LHCN-M2 (cell line): ENCODE measurements around the gene MYCL. TPM values are rescaled to one million over a fixed set of nuclear protein-coding genes. Genes with fewer than 3 reads are reported as not detected.
A peak's percentile ranks its signal among the peaks of the same experiment; 100 is the strongest.

Experiments used
- DNase-seq: peaks from one replicate; pipeline ENCODE4 v3.0.0-alpha.2; 2012; ENCODE audit warnings: low read depth
- polyA plus RNA-seq: library from polyadenylated mRNA; unstranded; fragments of >200 nt; gene quantifications from one replicate; pipeline ENCODE4 v1.2.1, GENCODE V29; 2012; ENCODE audit warnings: missing spikeins
- total RNA-seq: library from RNA; depleted of rRNA; stranded (reverse); fragments of >200 nt; gene quantifications from 2 replicates; pipeline ENCODE4 v1.2.3, GENCODE V29; 2014; rRNA removed

MYCL gene, protein sequence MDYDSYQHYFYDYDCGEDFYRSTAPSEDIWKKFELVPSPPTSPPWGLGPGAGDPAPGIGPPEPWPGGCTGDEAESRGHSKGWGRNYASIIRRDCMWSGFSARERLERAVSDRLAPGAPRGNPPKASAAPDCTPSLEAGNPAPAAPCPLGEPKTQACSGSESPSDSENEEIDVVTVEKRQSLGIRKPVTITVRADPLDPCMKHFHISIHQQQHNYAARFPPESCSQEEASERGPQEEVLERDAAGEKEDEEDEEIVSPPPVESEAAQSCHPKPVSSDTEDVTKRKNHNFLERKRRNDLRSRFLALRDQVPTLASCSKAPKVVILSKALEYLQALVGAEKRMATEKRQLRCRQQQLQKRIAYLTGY
- 4.4 and 9.6 TPM in 2 replicates for total RNA-seq
- polyA plus RNA-seq, result 2.1 TPM

DNA sequence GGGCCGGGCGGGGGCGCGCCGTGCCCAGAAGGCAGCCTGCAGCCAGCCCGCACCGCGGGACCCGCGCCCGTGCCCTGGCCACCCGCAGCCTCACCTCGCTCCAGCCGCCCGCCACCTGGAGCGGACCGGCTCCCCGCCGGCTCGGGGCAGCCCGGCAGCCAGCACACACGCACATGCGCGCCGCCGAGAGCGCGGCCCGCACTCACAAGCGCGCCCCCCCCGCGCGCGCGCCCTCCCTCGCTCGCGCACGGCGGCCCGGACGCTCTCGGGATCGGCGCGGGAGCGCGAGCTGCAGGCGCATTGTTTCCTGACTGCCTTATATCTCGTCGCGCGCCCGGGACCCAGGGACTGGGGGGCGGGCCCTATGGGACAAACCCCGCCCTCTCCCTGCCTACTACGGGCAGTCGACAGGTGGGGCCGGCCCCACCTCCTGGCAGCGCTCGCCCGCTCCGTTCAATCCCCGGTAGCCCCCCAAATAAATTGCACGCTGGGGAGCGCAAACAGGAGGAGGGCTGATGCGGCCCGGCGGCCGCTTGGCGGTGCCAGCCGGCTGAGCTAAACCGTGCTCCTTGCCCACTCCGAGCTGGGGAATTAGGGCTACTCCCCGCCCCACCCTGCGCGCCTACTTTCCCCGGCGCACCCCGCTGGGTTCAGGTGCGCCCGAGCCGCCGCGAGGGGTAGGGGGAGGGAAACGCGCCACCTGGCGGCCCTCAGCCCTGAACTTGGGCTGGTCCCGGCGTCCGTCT is at the start of gene MYCL:
Gene MYCL, minus strand, starts transcription at position 204 of the 746 bp plus-strand sequence. CDS start 483 bp downstream, outside the sequence.
- peak; percentile 73 for DNase-seq

DNA sequence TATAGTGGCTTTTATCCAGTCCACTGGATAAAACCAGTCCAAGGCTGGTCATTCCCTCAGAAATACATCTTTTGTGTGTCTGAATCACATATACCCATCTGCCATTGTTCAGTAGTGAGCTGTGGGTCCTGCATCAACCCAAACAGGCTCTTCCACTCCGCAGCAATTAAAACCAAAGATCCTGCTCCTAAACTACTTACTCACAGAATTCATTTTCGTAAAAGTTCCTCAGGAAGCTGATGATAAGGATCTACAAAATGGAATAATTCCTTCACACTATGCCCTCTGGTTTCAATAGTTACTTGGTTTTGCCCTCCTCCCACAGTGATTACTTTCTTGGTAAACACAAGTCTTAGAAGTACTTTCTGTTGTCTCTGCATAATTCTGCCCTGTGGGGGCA is 48.2 kb upstream of the MYCL start:
- no peak for DNase-seq

DNA sequence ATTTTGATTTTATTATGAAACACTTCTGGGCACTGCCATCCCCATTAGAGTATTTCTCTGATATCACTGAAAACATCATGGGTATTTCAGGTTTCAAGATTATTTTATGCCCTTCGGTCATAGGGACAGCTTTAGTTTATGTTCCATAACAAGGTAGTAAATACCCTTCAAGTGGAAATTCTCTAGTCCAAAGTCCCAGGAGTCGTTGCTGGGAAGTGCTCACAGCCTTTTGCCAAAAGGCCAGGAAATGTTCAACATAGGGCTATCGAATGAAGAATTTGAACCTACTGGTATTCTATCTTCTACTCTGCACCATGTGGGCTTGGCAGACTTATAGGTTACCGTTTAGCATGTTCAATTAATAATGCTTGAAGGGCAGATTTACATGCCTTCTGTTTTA is 45.5 kb upstream of the MYCL start:
- DNase-seq, result no peak

- DNase-seq, result no peak
Observed at GRCh38 chr1:39946216-39946615, 44.5 kb upstream of the MYCL start.

DNA sequence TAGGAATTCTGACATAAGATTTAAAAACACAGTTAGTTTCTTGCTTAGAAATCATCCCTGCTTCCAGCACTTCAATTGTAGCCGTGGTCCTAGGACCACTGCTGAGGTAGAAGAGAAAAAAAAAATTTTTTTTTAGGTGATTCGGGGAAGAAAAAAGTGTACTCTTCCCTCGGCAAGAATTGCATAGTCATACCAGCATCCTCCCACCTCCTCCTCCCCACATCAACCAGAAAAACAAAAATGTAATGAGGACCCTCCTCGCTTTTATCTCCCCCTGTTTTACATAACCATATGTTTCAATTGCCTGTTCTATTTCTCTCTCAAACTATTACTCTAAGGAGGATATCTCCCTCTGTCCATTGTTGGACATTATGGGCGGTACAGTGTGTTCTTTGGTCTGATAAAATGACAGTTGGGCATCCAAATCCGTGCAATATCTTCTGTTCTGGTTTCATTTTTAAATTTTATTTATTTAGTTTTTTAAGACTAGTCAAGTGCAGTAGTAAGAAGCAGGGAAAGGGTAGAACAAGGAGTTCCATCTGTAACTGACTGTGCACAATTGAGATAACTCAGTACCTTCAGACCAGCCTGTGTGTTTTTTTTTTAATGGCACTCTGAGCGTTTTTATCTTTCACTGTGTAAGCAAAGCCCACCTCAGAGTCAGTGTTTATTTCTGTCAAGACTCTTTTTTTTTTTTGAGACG is 42.8 kb upstream of the MYCL start:
- DNase-seq, result no peak

- DNase-seq, result no peak
Observed at GRCh38 chr1:39943471-39944290, 42.0 kb upstream of the MYCL start.

GRCh38 chr1:39940980-39941871 is 39.5 kb upstream of the MYCL start:
- DNase-seq, result no peak

DNA sequence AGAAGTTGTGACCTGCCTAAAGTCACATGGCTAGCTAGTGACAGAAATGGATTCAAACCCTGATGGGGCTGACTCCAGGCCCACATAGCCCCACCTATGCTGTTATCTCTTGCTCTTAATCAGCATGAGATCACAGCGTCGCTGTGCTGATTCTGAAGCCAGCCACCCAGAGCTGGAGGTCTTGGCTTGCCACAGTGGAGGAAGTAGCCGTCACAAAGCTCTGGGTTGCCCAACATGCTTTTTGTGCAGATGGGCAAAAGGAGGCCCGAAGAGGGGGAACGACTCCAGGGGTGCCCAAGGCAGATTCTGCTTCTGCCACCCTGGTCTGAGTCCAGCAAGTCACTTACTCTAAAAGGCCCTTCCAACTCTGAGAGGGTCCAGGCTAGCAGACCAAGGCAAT is 38.5 kb upstream of the MYCL start:
- no peak for DNase-seq

- no peak for DNase-seq
Observed at GRCh38 chr1:39938856-39939255, 37.1 kb upstream of the MYCL start.

DNA sequence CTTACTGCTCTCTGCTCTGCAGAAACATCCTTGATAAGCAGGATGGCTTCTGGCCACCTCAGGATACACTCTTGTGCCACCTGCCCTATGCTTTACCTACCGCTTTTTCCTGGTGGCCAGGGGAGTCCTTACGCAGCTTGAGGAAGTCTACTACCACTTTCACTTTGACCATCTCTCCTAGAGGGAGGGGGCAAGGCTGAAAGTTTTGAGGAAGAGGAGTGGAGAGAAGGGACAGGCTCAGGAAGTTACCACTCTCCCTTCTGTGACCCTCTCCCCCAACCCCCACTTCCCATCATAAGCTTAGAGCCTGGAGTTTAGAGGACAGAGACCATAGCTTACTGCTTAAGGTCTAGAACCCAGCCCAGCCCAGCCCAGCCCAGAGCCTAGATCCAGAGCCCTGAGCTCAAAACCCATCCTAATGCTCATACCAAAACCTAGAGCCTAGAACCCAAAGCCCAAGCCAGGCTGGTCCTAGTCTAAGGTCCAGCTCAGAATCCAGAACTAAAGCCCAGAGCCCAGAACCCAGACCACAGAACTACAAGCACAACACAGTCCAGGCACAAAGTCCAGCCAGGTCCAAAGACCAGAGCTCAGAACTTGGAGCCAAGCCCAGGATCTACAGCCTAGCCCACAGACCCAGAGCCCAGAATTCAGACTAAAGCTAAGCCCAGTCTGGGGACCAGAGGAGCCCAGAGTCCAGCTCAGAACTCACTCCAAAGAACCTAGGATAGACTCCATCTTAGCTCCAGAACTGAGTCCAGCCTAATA is 35.2 kb upstream of the MYCL start:
- DNase-seq, result no peak

DNA sequence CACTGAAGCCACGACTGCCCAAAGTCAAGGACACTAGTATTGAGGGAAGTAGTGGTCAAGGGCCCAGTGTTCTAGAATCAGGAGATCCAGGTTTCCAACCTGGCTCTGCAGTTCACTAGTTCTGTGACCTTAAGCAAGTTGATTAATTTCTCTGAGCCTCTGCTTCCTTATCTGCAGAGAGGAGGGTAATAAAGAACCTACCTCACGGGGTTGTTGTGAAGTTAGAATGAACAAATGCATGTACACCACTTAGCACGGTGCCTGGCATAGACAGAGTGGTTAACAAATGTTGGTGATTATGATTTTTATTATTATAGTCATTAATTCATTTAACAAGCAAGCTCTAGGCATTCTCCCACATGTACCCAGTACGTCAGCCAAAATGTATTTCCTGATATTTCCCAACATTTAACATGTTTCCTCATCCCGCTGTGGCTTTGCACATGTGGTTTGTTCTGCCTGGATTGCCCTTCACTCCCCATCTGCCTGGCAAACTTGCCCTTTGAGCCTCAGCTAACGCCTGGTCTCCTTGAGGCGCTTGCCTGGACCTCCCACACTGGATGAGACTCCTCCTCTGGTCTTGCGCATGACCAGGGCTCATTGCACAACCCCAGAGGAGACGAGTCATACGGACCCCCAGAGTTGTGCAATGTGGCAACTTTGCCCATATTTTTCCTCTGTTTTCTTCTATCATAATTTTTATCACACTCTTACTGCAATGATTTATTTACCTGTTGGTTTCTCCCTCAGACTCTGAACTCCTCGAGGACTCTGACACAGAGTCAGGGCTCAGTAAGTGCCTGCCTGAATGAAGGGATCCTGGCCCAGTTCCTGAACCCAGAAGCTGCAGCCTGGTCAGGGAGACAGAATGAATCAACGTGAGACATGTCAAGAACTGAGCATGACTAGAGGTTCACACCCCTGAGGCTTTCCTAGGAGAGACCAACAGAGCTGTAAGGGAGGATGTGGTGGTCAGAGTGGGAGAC is 32.5 kb upstream of the MYCL start:
- DNase-seq, result peak; percentile 97

GRCh38 chr1:39928809-39929587 is 27.3 kb upstream of the MYCL start:
- DNase-seq, result no peak

DNA sequence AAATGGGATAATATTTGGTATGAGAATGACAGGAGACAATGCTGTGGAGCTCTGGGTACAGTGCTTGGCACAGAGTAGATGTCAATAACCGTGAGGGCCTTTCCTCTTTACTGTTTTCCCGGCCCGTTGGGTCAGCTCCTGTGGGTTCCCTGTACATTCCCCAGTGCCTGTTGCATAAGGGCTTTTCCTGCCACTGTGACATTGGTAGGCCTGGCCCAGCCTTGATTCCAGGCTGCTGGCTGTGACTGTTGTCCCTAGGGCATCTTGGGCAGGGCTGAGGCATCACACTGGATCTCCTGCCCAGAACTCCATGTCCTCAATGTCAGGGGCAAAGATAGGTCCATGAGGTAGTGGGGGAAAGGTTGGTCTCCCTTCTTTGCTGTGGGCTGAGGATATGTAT is 25.8 kb upstream of the MYCL start:
- peak; percentile 32 for DNase-seq

- DNase-seq, result no peak
Observed at GRCh38 chr1:39926820-39927219, 25.1 kb upstream of the MYCL start.

GRCh38 chr1:39926343-39926793 is 24.7 kb upstream of the MYCL start:
- no peak for DNase-seq

- peak; percentile 40 for DNase-seq
Observed at GRCh38 chr1:39925721-39926342, 24.1 kb upstream of the MYCL start.

GRCh38 chr1:39922251-39922688 is 20.6 kb upstream of the MYCL start:
- no peak for DNase-seq
